ENCODE results near the gene MBNL1.
"Not testable (repeated sequence)": the region's sequence is repeated elsewhere in the genome, so short reads cannot be mapped to it uniquely, and the experiment has no call there.

Gene MBNL1

DNA sequence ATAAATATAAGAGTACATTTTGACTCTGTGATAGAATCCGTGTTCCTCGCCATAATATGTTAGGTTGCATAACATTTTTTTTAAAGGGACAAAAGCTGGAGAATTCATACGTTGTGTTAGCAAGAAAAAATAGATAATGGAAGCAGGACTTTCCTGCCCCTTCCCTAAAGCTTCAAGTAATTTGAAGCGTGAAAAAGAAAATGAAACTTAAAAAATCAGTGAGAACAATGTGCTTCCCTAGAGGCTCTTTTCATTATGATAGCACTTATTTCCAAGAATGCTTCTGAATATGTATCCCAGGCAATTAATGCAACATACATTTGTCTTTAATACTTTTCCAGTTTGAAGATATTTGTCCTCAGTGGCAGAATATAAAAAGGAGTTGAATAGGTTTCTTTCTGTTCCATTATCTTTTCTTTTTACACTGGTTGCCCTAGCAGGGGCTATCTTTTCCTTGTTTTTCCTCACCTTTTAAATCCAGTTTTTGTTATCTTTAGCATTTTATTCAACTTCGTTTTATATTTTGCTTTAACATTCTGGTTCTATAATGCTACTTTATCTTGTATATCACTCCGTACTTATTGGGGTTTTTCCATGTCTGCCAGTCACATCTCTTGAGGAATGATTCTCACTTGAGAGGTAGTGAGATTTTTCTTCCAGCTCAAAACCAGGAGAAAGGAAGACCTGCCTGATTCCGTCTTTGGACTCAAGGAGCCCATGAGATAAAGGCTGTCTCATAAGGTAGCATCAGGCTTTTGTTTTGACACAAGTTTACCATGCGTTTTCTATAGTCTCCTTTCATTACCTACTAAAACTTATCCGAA is 113.8 kb downstream of the MBNL1 start:
- DNase-seq: no peak

DNA sequence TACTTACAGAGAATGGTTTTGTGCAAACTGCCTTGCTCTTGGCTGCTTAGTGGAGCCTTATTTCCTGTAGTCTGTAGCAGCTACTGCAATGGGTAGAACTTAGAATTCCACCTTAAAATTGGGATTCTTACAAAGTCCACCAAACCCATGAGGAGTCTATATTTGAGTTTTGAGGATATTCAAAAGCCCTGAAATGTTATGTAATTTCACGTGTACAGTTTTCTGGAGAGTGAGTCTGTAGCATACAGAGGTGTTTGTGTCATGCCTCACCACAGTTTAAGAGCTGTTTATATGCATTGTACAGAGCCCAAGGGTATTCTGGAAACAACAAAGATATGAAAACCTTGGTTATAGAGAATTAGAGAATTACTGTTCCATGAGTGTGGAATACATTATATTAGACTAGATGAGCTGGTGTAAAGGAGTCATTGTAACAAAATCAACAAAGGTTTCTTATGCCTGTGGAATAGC is 114.4 kb downstream of the MBNL1 start:
- DNase-seq: no peak

DNA sequence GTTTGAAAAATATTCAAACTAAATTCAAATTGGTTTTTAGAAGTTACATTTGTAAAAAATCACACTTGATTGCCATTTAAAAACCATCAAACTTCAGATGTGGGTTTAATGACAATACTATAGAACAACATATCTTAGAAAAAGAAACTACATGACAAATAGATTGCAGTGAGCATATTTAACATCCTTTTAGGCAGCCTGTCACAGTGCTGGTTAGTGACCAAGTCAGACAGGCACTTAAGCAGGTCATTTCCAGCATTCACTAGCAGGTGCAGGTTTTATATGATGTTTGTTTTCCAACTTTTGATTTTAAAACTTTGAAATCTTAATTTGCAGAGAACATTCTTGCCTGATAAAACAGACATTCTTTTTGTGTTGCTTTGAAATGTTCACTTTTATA is 115.7 kb downstream of the MBNL1 start:
- no peak for DNase-seq

DNA sequence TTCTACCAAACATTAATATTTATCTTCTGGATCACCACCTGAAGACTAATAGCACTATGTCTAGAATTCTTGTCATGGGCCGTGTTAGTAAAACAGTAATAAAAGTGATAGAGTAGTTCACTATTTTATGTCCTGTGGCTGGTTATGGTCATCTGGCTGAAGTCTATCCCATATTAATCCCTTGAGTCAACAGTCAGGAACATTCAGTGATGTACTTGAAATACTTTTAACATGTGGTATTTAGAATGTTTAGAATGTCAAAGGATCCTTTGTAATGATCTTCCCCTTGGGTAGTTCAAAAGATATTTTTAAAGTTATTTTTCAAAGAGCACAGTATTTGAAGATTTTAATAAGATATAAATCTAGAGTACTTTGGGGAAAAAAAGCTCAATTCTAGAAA is 117.0 kb downstream of the MBNL1 start:
- no peak for DNase-seq

DNA sequence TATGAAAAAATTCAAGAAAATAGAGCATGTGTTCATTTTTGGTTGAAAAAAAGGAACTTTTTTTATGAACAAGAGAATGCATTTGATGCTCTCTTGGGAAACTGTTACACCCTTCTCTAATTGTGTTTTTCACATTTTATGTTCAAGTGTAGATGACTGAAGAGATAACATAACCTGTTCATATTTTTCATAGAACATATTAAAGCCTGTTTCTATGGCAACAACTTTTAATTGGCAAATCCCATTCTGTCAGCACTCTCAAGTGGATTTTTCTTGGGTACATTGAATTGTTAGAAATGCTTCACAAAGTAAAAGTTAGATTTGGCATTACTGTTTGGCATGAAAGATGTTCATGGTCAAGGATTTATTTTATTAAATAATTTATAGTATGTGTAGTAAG is 117.5 kb downstream of the MBNL1 start:
- DNase-seq: no peak

DNA sequence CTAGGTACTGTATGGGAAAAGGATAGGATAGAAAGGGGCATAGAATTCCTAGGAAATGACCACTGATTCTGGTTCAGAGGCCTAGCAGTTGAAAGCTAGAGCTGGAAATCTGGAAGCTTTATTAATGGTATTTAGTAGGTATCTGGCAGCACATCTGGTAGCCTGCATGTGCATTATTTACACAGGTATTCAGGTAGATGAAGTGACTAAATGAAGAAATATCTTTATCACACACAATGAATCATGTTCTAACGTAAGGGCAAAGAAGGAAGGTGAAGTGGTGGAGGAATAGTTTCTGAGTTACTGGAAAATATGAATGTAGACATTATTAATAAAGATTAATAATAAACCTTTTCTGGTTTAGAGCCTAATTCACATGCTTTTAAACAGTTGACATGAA is 119.9 kb downstream of the MBNL1 start:
- DNase-seq: no peak

DNA sequence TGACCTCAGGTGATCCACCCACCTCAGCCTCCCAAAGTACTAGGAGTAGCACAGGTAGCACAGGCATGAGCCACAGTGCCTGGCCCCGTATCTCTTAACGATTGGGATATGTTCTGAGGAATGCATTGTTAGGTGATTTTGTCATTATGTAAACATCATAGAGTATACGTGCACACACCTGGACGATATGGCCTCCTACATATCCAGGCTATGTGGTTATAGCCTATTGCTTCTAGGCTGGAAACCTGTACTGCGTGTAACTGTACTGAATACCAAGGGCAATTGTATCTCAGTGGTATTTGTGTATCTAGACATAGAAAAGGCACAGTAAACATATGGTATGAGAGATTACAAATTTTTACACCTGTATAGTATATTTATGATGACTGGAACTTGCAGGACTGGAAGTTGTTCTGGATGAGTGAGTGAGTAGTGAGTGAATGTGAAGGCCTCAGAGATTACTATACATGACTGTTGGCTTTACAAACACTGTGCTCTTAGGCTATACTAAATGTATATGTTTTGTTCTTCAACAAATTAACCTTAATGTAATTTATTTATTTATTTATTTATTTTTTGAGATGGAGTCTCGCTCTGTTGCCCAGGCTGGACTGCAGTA is 120.7 kb downstream of the MBNL1 start:
- DNase-seq: no peak

DNA sequence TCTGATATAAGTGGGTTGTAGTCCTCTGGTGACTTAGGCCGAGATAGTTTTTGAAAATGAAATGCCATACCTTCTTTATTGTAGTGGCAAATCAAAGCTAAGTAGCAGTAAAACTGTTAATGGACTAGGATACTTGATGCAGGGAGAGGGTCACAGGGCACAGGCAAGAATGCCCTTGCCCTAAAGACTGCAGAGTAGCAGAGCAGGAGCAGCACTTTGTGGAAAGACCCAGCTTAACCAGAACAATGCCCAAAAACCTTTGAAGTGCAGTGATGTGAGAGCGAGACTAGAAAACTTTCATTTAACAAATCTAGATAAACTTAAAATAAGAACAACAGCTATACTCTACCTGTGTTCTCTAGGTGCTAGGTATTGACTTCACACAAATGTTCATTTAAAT is 121.9 kb downstream of the MBNL1 start:
- no peak for DNase-seq

DNA sequence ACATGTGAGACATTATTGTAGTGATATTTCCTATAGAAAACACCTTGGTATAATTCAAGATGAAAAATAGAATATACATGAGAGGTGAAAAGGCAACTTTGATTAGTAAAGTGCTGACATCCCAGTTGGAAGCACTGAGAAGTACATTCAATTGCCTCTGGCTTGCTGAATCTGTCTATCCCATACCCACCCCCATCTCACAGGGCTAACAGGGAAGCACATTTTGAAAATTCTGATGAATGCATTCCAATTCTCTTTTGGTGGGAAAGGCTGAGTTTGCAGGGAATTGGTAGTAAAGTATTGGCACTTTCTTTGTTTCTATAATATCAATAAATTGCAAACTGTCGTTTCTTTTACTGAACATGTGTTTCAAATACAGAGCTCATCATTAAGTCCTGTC is 122.9 kb downstream of the MBNL1 start:
- DNase-seq: no peak

DNA sequence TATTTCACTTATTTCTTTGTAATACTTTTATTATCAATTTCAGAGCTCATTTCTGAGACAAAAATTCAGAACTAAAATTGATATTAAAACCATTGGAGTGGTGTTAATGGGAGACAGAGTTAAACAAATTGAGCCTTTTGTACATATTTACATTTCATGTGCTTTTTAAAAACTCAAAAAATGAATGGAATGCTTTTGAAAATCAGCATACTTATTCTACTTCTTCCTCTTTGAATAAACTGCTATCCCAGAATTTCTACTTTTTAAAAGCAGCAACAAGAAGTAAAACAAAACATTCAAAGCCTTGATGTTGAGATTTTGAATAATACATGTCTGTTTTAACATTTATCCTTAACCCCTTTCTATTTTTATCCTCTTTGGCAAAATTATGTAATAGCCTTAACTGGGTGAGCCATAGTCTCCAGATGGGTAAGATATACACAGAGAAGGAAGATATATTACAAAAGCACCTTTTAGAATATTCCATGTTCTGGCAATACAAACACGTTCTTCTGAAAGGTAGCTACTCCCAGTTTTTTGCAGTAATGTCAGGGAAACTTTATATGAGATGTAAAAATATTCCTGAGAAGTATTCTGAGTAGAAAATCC is 123.6 kb downstream of the MBNL1 start:
- DNase-seq: no peak

DNA sequence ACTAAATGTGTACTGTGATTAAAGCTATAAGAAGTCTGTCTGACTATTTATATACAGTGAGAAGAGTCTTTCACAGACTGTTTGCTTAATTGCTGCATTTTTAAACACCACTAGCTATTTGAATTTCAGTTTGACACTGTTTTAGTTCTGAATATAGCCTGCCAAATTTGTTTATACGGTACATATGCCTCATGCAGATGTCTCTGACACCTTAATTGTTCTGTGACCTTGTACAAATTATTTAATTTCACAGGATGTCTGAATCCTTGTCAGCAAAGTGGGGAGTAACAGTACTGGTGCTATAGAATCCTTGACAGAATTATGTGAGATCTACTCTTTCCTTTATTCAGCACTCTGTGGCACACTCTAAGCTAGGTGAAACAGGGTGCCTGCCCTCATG is 125.5 kb downstream of the MBNL1 start:
- no peak for DNase-seq

DNA sequence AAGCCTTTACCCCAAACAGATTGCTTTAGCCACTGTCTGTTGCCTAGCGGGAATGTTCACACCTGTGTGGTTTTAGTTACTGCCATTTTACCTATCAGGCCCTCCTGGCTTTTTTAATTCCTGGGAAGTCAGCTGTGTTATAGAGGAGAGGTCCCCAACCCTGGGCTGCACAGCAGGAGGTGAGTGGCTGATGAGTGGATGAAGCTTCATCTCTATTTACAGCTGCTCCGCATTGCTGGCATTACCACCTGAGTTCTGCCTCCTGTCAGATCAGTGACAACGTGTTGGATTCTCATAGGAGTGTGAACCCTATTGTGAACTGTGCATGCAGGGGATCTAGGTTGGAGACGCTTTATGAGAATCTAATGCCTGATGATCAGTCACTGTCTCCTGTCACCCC is 127.0 kb downstream of the MBNL1 start:
- DNase-seq: no peak

DNA sequence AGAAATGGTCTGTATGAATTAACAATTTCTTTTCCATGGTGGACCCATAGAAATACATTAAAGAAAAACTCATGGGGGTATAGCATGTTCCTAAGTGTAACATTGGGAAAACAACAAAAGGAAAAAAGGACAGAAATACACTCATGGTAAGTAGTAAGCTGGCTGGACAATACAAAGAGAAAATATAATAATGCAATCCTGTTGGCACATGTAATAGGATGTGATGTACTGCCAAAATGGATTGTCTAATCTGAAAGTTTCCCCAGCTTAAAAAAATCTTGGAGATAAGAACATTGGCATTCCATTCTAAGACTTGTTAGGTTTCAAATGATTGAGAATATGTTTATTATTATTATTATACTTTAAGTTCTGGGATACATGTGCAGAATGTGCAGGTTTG is 128.1 kb downstream of the MBNL1 start:
- DNase-seq: no peak

DNA sequence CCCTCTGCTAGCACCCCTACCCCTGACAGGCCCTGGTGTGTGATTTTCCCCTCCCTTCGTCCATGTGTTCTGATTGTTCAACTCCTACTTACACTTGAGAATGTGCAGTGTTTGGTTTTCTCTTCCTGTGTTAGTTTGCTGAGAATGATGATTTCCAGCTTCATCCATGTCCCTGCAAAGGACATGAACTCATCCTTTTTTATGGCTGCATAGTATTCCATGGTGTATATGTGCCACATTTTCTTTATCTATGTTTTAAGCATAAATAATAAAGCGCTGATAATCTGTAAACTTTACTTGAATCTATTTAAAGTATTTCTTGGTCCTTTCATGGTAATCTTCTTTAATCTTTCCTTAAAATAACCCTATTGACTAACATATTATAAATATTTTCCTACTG is 128.6 kb downstream of the MBNL1 start:
- DNase-seq: not testable (repeated sequence)

DNA sequence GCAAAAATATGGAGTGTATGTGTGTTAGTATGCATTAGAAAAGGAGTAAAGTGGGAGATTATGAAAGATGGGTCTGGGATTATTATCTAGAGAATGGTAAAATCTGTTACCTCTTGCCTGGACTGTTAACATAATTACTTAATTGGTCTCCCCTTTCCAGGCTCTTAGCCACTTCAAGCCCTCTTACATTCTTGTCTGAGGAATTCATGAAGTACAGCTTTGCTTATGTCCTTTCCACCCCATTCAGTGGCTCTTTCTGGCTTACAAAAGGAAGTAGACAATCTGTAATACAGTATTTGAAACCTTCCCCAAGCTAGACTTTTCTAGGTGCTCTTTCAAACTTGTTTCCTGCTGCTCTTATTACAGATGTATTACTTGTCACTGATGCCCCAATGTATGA is 129.8 kb downstream of the MBNL1 start:
- DNase-seq: peak; percentile 66

DNA sequence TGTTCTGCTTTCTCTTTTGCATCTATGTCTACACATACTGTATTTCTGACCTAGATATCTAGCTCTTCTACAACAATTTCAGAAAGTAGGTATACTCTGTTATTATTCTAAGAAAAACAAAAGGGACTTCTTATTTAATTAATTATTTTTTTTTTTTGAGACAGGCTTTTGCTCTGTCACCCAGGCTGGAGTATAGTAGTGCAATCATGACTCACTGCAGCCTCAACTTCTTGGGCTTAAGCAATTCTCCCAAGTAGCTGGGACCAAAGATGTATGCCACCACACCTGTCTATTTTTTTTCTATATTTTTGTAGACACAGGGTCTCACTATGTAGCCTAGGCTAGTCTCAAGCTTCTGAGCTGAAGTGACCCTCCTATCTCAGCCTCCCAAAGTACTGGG is 130.6 kb downstream of the MBNL1 start:
- no peak for DNase-seq

DNA sequence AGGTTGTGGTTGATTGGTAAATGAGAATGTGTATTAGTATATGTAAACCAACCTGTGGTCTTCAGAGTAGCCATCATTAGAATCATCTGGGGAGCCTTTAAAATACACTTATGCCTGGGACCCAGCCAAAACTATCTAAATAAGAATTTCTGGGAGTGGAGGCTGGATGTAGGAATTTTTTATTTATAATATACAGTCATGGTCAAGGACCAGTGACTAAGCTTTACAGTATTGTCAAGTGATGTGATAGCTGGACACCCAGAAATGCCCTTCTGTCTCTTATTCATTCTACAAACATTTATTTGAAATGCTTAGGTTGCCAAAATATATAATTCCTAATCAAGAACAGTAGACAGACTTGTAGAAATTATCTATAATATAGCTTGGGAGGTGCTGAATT is 132.2 kb downstream of the MBNL1 start:
- no peak for DNase-seq

DNA sequence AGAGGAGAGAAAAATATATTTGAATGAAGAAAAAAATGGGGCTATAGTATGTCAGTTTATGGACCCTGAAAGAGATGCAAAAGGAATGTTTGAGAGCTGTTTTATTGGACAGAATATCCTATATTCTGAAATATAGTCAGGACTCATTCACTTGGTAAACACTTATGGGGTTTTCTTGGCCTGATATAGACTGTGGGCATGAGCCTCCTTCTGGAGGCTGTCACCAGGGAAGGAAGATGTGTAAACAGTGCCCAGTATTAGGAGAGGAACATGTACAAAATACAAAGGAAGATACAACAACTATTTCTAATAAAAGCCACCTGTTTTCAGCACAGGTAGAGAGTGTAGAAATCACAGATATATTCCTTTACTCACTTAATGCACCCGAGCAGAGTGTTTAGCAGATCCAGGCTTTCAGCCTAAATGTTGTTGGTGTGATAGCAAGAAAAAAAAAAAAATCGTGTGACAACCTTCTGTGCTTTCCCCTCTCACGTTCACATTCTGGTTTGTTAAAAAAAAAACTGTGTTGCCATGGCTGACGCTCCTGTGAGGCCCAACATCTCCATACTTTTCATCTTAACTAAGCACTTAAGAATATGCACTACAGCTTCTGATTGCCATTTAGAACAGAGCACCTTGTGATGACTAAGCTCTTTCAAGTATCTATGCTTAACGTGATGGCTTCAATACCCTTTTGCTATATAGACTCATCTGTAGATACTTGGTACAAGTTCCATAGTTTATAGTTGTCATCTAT is 134.1 kb downstream of the MBNL1 start:
- DNase-seq: peak; percentile 52

DNA sequence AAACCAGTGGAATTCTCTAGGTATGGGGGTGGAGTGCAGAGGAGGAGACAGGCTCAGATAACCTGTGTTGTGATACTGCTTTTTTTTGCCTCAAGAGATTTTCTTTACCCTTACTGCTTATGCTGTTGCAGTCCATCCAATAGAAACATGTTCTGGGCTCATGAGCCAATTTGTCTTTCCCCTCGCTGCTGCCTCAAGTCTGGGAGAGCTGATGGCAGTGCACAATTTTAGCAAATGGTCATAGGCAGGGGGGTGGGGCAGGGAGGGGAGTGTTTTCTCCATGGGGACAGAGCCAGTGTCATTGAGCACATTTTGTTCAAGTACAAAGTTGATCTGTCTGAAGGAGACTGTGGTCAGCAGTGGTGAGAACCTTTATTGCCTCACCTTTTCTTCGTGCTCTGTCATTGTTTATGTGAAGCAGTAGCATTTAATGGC is 134.9 kb downstream of the MBNL1 start:
- DNase-seq: no peak

DNA sequence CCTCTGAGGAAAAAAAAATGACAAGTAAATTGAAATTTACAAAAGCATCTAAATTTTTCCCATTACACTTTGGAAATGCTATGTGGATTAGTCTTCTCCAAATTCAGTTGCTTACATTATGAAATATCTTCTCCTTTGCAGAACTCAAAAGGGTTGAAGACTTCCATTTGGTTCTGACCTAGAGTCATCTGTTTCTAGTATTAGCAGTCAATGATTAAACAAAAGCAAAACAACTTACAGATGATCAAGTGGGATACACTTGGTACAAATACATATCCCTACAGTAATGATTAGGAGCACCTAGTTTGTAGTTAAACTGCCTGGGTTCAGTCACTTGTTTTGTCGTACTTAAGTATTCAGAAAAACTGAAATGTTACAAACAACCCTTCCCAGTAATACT is 136.2 kb downstream of the MBNL1 start:
- no peak for DNase-seq

DNA sequence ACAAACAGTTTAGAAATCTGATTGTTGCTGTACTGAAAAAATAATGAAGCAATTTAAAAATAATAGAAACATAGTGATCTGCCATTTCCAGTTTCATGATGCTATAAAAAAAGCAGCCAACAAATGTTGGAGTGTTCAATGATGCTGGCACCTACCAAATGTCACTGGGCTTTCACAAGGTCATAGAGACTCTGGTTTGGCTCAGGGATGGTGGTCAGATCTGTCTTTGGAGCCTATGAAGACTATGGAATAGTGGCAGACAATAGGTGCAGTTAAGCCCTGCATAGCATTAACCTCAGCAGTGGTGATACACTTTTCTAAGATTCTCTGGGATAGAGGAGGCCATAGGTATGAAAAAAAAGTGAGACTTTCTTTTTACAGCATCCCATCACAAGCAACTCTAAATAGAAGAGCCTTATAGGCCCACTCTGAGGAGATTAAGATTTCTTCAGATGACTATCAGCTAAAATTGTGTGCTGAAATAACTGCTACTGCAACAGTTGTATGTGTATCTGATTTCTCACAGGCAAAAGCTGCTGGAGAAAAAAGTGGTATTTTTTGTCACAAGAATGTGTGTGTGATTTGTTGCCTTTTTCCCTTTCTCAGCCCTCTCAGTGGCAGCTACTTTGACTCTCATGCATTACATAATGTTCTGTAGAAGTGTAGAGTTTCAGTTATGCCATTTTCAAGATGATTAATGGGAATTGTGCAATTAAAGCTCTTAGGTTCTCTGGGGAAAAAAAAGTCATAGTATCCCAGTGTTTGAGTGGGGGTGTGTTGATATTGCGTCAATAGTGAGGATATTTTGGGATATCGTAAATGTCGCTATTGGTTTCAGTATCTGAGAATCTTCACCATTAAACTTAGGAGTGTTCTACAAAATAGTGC is 137.4 kb downstream of the MBNL1 start:
- peak; percentile 81 for DNase-seq

DNA sequence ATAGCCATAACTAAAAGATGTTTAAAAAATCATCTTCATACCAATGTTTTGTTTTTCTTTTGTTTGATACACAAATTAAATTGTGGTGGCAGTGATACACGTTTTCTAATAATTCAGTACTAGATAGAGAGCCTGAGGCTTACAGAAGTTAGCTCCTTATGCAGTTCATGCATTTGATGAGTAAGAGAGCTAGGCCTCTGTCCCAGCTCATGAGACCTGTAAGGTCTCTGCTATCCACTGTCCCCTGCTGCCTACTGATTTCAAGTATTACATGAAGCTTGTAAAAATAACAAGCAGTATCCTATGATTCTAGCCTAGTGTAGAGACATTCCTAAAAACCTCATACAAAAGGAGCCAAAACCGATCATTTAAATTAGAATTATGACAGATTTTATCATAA is 144.5 kb downstream of the MBNL1 start:
- no peak for DNase-seq

Data from NCI-H1436 treated with DMSO at 0.1 percent for 48 hours (cell line).